Activated CD8-positive, alpha-beta memory T cell treated with anti-CD3 and anti-CD28 coated beads for 4 hours (primary cell): Measurements from ENCODE around the gene ZNF367.
"Not testable (repeated sequence)": the region's sequence is repeated elsewhere in the genome, so short reads cannot be mapped to it uniquely, and the experiment has no call there.

Source experiments
- DNase-seq, 2 donors: peaks; one replicate each; pipeline ENCODE4 v3.0.0-alpha.2; 2020; ENCODE audit warnings: low read depth in 2 of 2

Gene ZNF367

DNA sequence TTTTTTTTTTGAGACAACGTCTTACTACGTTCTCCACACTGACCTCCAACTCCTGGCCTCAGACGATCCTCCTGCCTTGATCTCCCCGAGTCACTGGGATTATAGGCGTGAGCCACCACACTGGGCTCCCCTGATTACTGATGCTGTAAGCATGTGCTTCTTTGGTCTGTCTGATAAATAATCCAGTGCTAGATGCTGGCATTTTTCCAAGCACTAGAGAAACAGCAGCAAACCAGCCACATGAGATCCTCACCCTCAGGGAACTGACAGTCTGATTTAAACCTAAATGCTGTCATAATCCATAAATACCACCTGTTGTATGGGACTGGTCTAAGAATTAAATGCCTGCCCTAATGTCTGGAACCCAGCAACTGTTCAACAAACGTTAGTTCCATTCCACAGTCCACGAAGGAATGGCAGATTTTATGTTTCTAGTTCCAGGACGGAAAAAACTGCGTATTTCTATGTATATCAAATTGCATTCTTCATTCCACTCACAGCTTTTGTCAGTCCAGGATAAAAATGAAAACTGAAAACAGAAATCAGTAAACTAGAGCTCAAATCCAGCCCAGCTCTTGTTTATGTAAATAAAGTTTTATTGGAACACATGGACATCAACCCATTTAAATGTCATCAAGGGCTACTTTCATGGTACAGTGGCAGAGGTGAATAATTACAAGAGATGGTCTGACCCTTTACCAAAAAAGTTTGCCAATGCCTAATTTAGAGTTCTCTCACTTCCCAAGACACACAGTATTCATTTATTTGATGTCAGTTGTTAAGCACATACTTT is 54.8 kb downstream of the ZNF367 start:
- no peak for DNase-seq

DNA sequence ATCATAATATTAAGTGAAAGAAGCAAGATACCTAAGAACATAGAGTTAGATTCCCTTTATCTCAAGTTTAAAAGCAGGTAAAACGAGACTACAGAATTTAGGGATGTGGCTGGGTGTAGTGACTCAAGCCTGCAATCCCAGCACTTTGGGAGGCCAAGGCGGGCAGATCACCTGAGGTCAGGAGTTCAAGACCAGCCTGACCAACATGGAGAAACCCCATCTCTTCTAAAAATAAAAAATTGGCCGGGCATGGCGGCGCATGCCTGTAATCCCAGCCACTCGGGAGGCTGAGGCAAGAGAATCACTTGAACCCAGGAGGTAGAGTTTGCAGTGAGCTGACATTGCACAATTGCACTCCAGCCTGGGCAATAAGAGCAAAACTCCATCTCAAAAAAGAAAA is 56.1 kb downstream of the ZNF367 start:
- not testable (repeated sequence) for DNase-seq

DNA sequence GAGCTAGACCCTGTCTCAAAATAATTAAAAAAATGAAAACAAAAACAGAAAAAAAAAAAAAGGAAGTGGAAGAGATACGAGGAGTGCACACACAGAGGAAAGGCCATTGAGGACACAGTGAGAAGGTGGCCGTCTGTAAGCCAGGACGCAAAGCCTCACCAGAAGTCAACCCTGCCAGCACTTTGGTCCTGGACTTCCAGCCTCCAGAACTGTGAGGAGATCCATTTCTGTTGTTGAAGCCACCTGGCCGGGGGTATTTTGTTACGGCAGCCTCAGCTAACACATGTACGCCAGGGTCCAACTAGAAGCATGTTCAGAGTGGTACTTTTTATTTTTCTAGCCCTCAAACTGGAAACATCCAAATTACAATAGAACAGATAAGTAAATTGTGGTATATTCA is 56.5 kb downstream of the ZNF367 start:
- DNase-seq, result no peak

DNA sequence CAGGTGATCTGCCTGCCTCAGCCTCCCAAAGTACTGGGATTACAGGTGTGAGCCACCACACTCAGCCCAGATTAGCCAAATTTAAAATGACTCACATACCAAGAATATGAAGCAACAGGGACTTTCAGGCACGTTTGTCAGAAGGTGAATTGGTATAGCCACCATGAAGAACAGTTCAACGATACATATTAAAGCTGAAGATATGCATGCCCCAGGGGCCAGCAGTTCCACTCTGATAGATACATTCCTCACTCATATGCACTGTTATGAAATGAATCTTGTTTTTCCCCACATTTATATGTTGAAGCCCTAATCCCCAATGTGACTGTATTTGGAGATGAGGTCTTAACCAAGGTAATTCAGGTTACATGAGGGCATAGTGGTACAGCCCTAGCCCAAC is 57.2 kb downstream of the ZNF367 start:
- no peak for DNase-seq

DNA sequence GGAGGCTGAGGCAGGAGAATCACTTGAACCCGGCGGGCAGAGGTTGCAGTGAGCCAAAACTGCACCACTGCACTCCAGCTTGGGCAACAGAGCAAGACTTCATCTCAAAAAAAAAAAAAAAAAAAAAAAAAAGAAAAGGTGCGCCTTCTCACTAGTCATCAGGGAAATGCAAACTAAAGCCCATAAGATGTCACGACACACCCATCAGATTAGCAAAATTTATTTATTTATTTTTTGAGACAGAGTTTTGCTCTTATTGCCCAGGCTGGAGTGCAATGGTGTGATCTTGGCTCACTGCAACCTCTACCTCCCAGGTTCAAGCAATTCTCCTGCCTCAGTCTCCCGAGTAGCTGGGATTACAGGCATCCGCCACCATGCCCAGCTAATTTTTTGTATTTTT is 57.6 kb downstream of the ZNF367 start:
- not testable (repeated sequence) for DNase-seq

DNA sequence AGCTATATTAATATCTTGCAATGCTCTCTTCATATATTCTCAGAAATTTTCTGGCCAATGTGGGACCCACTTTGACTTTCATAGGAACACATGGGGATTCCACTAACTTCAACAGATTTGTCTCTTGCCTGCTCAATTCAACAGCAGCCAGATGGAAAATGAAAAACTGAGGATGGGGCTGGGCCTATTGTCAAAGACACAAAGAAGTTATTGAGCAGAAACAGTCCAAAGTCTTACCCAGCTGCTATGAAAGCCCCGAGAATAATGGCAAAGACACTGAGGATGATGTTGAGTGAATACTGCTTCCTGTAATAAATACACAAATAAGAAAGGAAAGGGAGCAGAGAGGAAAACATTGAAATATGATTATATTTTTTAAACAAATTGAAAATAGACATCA is 67.3 kb downstream of the ZNF367 start:
- DNase-seq, result no peak

DNA sequence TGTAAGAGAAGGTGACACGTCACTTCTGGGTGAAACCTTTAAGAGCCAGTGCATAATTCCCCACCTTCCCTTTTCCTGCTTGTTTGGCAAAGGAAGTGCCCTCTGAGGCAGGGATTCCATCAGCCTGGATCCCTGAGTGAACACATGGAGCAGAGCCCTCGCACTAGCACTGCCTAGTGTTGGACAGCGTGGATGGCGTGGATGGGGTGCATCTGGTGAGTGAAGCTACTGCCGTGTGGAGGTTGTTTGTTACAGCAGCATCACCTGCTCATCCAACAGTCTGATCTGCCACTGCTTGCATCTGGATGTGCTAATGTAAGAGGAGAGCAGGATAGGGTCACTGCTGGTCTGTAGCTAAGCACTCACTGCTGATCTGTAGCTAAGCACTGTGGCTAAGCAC is 69.9 kb downstream of the ZNF367 start:
- DNase-seq, result no peak

DNA sequence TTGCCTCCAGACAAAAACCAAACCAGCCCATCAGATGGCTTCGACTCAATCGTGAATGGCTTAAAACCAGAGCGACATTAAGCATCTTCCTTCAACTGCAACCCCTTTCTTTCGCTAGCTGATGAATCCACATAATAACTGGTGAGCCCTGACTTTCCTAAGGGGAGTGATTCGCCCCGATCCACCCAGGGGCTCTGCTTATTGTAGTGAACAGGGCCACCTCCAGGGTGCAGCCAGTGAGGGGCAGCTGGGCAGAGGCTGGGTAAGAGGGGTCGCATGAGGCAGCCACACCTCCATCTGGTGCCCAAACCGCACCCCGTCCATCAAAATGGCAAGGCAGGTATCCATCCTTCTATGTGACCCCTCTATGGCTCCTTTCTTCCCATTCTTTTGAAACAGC is 72.6 kb downstream of the ZNF367 start:
- no peak for DNase-seq

DNA sequence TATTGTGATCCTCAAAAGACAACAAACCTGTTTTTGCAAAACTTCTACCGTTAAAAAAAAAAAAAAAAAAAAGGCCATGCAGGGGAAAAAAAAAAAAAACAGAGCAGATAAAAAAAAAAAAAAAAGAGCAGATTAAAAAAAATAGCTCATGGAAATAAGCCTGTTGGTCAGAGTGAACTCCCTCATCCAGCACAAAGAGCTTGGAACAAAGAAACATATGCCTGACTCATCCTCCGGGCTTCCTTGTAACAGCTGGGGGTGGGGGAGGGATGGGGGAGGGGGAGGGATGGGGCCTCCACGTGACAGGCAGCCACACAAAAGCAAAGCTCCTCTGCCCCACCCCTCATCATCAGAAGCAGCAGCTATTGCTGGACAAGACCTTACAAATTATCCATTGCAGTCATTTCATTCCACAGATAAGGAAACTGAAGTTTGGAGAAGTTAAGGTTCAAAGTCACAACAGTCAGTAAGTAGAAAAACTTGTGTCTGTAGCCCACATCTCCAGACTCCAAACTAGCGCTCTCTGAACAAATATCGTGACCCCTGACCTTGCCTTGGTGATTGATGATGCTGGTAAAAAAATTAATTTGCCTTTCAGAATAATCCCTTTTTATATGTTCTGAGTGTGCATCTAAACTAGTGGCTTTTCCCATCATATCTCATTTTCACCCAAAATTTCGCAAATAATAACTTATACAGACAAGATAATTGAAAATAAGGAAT is 73.6 kb downstream of the ZNF367 start:
- DNase-seq, result no peak

DNA sequence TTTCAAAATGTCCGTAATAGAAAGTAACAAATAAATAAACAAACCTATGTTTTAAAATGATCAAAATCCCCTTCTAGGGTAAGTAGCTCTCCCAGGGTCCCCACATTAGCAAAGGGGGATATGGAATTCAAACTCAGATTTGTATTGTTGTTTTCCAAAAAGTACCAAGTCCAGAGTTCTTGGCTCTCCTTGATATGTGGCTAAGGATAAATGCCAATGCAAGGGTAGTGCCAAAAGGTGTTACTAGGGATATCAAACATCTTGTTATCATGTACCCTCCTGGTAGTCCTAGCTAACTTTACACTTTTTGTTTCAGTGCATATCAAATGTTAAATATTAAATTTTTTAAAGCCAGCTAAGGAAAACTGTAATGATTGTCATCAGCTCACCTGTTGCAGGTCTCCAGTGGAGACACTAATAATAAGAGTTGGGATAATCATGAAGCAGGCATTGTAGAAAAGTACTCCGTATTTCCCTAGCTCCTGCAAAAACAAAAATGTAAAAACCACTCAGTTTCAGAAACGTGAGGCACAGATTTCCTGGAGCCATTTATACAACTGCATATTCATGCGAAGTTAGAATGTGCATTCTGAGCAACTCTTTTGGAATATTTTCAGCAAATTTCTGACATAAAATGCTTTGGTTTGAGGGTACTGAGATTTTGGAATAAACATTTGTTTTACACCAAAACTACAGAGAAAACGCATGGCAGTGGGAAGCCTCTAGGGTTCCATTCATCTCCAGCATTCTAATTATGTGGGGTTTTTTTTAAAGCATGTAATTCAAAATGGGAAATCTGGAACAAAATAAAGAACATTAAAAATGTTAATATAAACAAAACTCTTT is 74.4 kb downstream of the ZNF367 start:
- DNase-seq, result no peak

DNA sequence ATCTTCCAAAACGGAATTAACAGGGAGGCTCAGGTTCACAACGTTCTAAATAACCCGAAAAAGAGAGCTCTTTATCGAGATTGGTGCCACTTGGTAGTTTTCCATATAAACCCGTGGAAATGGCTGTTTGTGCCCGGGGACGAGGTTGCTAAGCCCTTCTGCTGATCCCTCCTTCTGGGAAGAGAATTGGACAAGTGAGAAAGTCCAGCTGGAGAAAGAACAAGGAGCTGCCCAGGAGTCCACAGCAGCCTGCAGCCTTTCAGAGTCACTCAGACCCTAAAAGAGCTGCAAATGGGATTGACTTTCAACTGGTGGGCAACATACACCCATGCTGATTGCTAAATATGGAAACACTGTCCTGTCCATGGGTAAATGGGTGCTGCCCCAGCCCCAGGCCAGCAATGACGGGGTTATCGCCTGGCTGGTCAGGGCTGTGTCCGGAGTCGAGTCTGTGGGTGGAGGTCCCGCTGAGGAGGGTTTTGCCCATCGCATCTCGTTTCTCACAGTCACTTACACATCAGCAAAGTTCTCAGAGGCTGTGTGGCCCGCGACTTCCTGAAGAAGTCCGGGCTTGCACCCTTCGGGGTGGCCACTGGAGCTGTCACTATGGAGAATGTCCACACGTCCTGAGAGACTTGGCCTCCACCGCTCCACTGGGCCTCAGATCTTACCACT is 75.5 kb downstream of the ZNF367 start:
- no peak for DNase-seq

DNA sequence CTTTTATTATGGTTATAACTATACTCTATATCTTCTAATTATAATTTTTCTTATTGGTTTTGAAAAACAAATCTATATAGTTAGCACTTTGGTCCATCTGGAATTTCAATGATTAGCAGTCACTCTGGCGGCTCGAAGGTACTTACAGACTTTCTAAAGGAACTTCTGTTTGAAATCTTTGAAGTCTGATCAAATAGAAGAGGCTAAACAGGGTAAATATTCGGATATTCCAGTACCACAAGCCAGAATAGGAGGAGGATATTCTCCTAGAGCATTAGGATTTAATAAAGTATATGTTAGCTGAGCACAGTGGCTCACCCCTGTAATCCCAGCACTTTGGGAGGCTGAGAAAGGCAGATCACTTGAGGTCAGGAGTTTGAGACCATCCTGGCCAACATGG is 77.5 kb downstream of the ZNF367 start:
- no peak for DNase-seq

DNA sequence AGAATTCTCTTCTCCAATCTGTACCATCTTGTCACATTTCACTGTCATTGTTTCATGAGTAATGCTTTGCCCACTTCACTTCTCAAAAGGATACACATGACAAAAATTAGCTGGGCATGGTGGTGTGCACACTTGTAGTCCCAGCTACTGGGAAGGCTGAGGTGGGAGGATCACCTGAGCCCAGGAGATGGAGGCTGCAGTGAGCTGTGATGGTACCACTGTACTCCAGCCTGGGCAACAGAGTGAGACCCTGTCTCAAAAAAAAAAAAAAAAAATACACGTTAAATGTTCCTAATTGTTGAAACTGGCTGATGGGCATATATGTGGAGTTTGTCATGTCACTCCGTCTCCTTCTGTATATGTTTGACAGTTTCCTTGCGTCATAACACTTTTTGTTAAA is 79.9 kb downstream of the ZNF367 start:
- DNase-seq, result no peak
